A549 (cell line): ENCODE measurements around the gene SRPK2. TPM values are rescaled to one million over a fixed set of nuclear protein-coding genes. Genes with fewer than 3 reads are reported as not detected.
A peak's percentile ranks its signal among the peaks of the same experiment; 100 is the strongest.

Source experiments
- ATAC-seq, 2 experiments: fragments of 200-7000 bp in 1 of 2; fragments of >200 bp in 1 of 2; cut with Nextera tagmentation in 1 of 2; cut with Tn5 transposase in 1 of 2; 3 replicates each; pipeline versions ENCODE4 v1.8.0 to v1.9.1; 2018 to 2020; ENCODE audit warnings: mild to moderate bottlenecking in 1 of 2, moderate library complexity in 1 of 2
- CTCF ChIA-PET: fragments of 300-600 bp; sonication (Branson Sonifier 250); formaldehyde crosslinking; extraction: SDS; loops from one replicate; lab custom pipeline; 2021; ENCODE audit warnings: antibody characterized with exemption, inconsistent platforms; lab: Yijun Ruan, JAX
- POLR2A ChIA-PET: fragments of 350-600 bp; formaldehyde crosslinking; extraction: SDS; loops from one replicate; lab custom pipeline; 2021; ENCODE audit warnings: antibody characterized with exemption, inconsistent platforms; lab: Yijun Ruan, JAX
- DNase-seq, 2 experiments: peaks; one replicate each; pipeline versions ENCODE4 v3.0.0 to v3.0.0-alpha.2; 2011 to 2016; ENCODE audit warnings: low read depth in 1 of 2, low spot score in 1 of 2
- FAIRE-seq: peaks from 2 replicates; lab custom pipeline; 2011; peaks lifted over from hg19 to GRCh38; lab: Jason Lieb, UNC
- H3K27ac ChIP-seq, 2 experiments: fragments of >200 bp; sonication (Bioruptor Twin); formaldehyde crosslinking; 3 replicates each; pipeline ENCODE4 v1.5.1; 2016 to 2017
- H3K4me1 ChIP-seq: fragments of >200 bp; sonication (Bioruptor Twin); formaldehyde crosslinking; 3 replicates; pipeline ENCODE4 v1.6.1; 2016
- H3K4me2 ChIP-seq: fragments of >200 bp; sonication (Bioruptor Twin); formaldehyde crosslinking; 3 replicates; pipeline ENCODE4 v1.6.1; 2016
- H3K4me3 ChIP-seq: fragments of >200 bp; sonication (Bioruptor Twin); formaldehyde crosslinking; 3 replicates; pipeline ENCODE4 v1.5.1; 2016
- H3K9me3 ChIP-seq: fragments of >200 bp; sonication (Bioruptor Twin); formaldehyde crosslinking; 3 replicates; pipeline ENCODE4 v1.6.1; 2016
- CBX2 ChIP-seq: fragments of 200-600 bp; sonication (generic); IDR thresholded peaks from 2 replicates; pipeline ENCODE4 v1.6.1; 2016; ENCODE audit warnings: low read depth, mild to moderate bottlenecking, borderline replicate concordance
- CBX8 ChIP-seq: fragments of 200-600 bp; sonication (generic); IDR thresholded peaks from 2 replicates; pipeline ENCODE4 v1.6.1; 2016
- CHD2 ChIP-seq: fragments of 150-350 bp; IDR thresholded peaks from 2 replicates; pipeline ENCODE4 v1.6.1; 2014; ENCODE audit warnings: low read length; ENCODE audit not compliant: partially characterized antibody
- CTCF ChIP-seq: fragments of >200 bp; sonication (Bioruptor Twin); formaldehyde crosslinking; IDR thresholded peaks from 3 replicates; pipeline ENCODE4 v1.5.1; 2016
- EHF ChIP-seq: fragments of 250-450 bp; sonication (Bioruptor Pico); IDR thresholded peaks from 2 replicates; pipeline ENCODE4 v1.5.0; 2020; ENCODE audit warnings: mild to moderate bottlenecking
- ELK1 ChIP-seq: fragments of 150-350 bp; IDR thresholded peaks from 2 replicates; pipeline ENCODE4 v1.6.1; 2014; ENCODE audit warnings: low read depth, mild to moderate bottlenecking, low read length
- EP300 ChIP-seq, 2 experiments: fragments of >200 bp; sonication (Bioruptor Twin); formaldehyde crosslinking; IDR thresholded peaks; 2 replicates in 1 of 2; 3 replicates in 1 of 2; pipeline ENCODE4 v1.6.1; 2016 to 2017
- ESRRA ChIP-seq: fragments of 150-350 bp; IDR thresholded peaks from 2 replicates; pipeline ENCODE4 v1.6.1; 2014; ENCODE audit warnings: mild to moderate bottlenecking, low read length, borderline replicate concordance
- FOSB ChIP-seq: fragments of 250-450 bp; sonication (Bioruptor Pico); IDR thresholded peaks from 2 replicates; pipeline ENCODE4 v1.5.0; 2020; ENCODE audit warnings: mild to moderate bottlenecking, moderate library complexity
- HMGXB4 ChIP-seq: fragments of 250-450 bp; sonication (Bioruptor Pico); IDR thresholded peaks from 2 replicates; pipeline ENCODE4 v1.5.0; 2021; ENCODE audit warnings: mild to moderate bottlenecking, moderate library complexity, borderline replicate concordance
- HOXA7 ChIP-seq: fragments of 250-450 bp; sonication (Bioruptor Pico); IDR thresholded peaks from 2 replicates; pipeline ENCODE4 v1.5.0; 2020; ENCODE audit warnings: mild to moderate bottlenecking, moderate library complexity
- HOXB13 ChIP-seq: fragments of 250-450 bp; sonication (Bioruptor Pico); IDR thresholded peaks from 2 replicates; pipeline ENCODE4 v1.5.0; 2020; ENCODE audit warnings: low read depth, mild to moderate bottlenecking, moderate library complexity
- MAFK ChIP-seq: fragments of 450-650 bp; IDR thresholded peaks from 2 replicates; pipeline ENCODE4 v1.6.1; 2014; ENCODE audit not compliant: partially characterized antibody
- MAX ChIP-seq: IDR thresholded peaks from 2 replicates; pipeline ENCODE4 v1.6.1; 2012
- MAZ ChIP-seq: fragments of 150-350 bp; IDR thresholded peaks from 2 replicates; pipeline ENCODE4 v1.6.1; 2014; ENCODE audit warnings: antibody characterized with exemption, low read depth, low read length, borderline replicate concordance
- NPAS2 ChIP-seq: fragments of 250-450 bp; sonication (Bioruptor Pico); IDR thresholded peaks from 2 replicates; pipeline ENCODE4 v1.8.0; 2022; ENCODE audit warnings: mild to moderate bottlenecking, moderate library complexity, borderline replicate concordance
- PHF8 ChIP-seq: fragments of 200-600 bp; sonication (generic); IDR thresholded peaks from 2 replicates; pipeline ENCODE4 v1.6.1; 2016; ENCODE audit warnings: low read depth, mild to moderate bottlenecking, antibody characterized with exemption, moderate library complexity, borderline replicate concordance
- RNF2 ChIP-seq: fragments of 200-600 bp; sonication (generic); IDR thresholded peaks from 2 replicates; pipeline ENCODE4 v1.6.1; 2016; ENCODE audit warnings: low read depth, mild to moderate bottlenecking, antibody characterized with exemption, moderate library complexity, borderline replicate concordance
- SMC3 ChIP-seq: fragments of >200 bp; sonication (Bioruptor Twin); formaldehyde crosslinking; IDR thresholded peaks from 3 replicates; pipeline ENCODE4 v1.6.1; 2018; ENCODE audit warnings: inconsistent platforms
- WGBS: methylation state at CpG from one replicate; pipeline ENCODE4 v1.1.6; 2017; ENCODE audit errors: missing lambda C conversion rate; 5-methylcytosine and 5-hydroxymethylcytosine counted together
- polyA plus RNA-seq, 4 experiments: library from polyadenylated mRNA; depleted of rRNA in 3 of 4; stranded (reverse); fragments of >200 nt; fragmentation: RNase III in 1 of 4; extraction: RNeasy Plus Mini Kit Qiagen cat#74134 plus additional on column Dnase treatment in 1 of 4; gene quantifications; 2 replicates in 3 of 4; 3 replicates in 1 of 4; pipeline ENCODE4 v1.2.3, GENCODE V29; 2011 to 2017

The SRPK2 gene
- polyA plus RNA-seq, 2 of the 4 experiments (the other 2 are of a cell fraction): 23.0 to 30.9 TPM

- ChIA-PET CTCF (interaction anchor here (0.7 to 1.3 kb wide), 6 partner anchors 10 to 43 kb away, joined by 3 to 5 read pairs (median 4); no protein-coding TSS in a partner anchor), POLR2A (interaction anchor here (1.7 kb wide), 1 partner anchor 119 kb away, joined by 4 read pairs; no protein-coding TSS in a partner anchor)
- peaks cover 13% of the 10 kb centered on the region for H3K4me1 ChIP-seq
- peak overlapping the region; percentile 95 for H3K4me2 ChIP-seq
- DNase-seq: peak; percentile 55 to 71
- TF ChIP-seq MAFK (no peak), PHF8 (peak; percentile 33; the same call in 1 of the 2 replicates)
- H3K9me3 ChIP-seq: no peaks in the 10 kb centered on the region
- H3K27ac ChIP-seq: peak overlapping the region; percentile 90 to 98
- peak; percentile 68 to 79 for ATAC-seq
- peak overlapping the region; percentile 89 for H3K4me3 ChIP-seq
- 12% methylated on average over 42 of the region's 76 CpGs for WGBS
- FAIRE-seq: no peak
Measured at GRCh38 chr7:105387508-105388355, 989 bp downstream of the SRPK2 start.

- ATAC-seq (no peak; a peak in 1 of 6 replicates), DNase-seq (no peak), FAIRE-seq (no peak)
- 83% methylated on average over 3 of the region's 3 CpGs for WGBS
- H3K27ac ChIP-seq: no peak overlapping the region
- TF ChIP-seq CTCF: no peak
- no peak for TF ChIP-seq CBX2
- no peak overlapping the region for H3K4me2 ChIP-seq
- H3K4me3 ChIP-seq: no peak overlapping the region
- H3K9me3 ChIP-seq: no peaks in the 10 kb centered on the region
- ChIA-PET CTCF (interaction anchor here (1.4 kb wide), 1 partner anchor 9 kb away, joined by 5 read pairs; no protein-coding TSS in a partner anchor), POLR2A (no interaction called here)
- H3K4me1 ChIP-seq: peaks cover 5% of the 10 kb centered on the region; the same call in 1 of the 3 replicates
Measured at GRCh38 chr7:105377903-105378302, 10.8 kb downstream of the SRPK2 start.

- ATAC-seq: no peak
- Histone ChIP-seq H3K27ac (no peak overlapping the region), H3K4me2 (no peak overlapping the region), H3K9me3 (no peaks in the 10 kb centered on the region), H3K4me1 (peaks cover 5% of the 10 kb centered on the region; the same call in 1 of the 3 replicates), H3K4me3 (no peak overlapping the region)
- ChIA-PET POLR2A (no interaction called here), CTCF (interaction anchor here (0.6 to 2.6 kb wide), 5 partner anchors 10 to 208 kb away, joined by 3 to 10 read pairs (median 5); no protein-coding TSS in a partner anchor)
- DNase-seq: no peak
- WGBS: 96% methylated on average over 2 of the region's 4 CpGs
- TF ChIP-seq MAX: no peak
- TF ChIP-seq FOSB (CRISPR knock-in tag): no peak
- no peak for TF ChIP-seq ELK1
- TF ChIP-seq MAZ: no peak
- no peak for TF ChIP-seq CBX8
- no peak for TF ChIP-seq CBX2
- TF ChIP-seq HOXB13: no peak
- no peak for TF ChIP-seq NPAS2
- TF ChIP-seq EHF: no peak
- TF ChIP-seq CHD2: no peak
- no peak for TF ChIP-seq SMC3
- TF ChIP-seq HOXA7 (CRISPR knock-in tag): no peak
- TF ChIP-seq RNF2: no peak
- no peak for TF ChIP-seq HMGXB4 (CRISPR knock-in tag)
- TF ChIP-seq EP300 (IDR thresholded peaks at IDR 0.05): no peak
- no peak for TF ChIP-seq ESRRA
- FAIRE-seq: no peak
Measured at GRCh38 chr7:105376908-105377533, 11.7 kb downstream of the SRPK2 start.
